AG08395 (cell line): ENCODE measurements around the gene VEGFA.
A peak's percentile ranks its signal among the peaks of the same experiment; 100 is the strongest.
"Not testable (repeated sequence)": the region's sequence is repeated elsewhere in the genome, so short reads cannot be mapped to it uniquely, and the experiment has no call there.

Experiments used
- DNase-seq: peaks from one replicate; pipeline ENCODE4 v3.0.0; 2012; ENCODE audit warnings: mixed read lengths, low spot score

VEGFA gene

DNA sequence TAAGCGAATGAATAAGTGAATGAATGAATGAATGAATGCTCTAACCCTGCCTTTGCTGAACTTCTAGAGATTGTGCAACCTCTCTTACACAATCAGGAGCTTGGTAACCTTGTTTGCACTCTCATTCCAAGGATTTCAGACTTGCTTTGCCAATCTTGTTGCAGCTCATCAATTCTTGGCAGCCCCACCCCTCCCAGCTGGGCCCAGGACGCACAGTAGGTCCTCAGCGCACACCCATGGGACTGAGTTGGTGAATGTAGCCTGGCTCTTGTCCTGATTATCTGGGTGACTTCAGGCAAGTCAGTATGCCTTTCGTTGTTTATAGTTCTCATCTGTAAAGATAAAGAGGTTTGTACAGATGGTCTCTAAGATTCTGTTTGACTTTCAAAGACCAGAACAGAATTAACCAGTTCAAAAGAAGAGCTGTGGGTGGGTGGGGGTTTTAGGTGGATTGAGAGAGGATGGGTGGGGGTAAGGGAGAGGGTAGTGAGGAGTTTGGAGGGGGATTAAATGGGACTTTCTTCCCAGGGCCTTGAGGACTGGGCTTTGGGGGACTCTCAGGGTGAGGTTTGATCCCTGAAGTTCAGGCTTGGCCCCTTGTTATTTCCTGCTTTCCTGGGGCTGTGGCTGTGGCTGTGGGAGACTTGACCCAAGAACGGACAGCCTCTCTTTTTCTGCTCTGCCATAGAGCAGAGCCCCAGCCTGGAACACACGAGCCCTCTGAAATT lies 33.2 kb downstream of the VEGFA start:
- no peak for DNase-seq

DNA sequence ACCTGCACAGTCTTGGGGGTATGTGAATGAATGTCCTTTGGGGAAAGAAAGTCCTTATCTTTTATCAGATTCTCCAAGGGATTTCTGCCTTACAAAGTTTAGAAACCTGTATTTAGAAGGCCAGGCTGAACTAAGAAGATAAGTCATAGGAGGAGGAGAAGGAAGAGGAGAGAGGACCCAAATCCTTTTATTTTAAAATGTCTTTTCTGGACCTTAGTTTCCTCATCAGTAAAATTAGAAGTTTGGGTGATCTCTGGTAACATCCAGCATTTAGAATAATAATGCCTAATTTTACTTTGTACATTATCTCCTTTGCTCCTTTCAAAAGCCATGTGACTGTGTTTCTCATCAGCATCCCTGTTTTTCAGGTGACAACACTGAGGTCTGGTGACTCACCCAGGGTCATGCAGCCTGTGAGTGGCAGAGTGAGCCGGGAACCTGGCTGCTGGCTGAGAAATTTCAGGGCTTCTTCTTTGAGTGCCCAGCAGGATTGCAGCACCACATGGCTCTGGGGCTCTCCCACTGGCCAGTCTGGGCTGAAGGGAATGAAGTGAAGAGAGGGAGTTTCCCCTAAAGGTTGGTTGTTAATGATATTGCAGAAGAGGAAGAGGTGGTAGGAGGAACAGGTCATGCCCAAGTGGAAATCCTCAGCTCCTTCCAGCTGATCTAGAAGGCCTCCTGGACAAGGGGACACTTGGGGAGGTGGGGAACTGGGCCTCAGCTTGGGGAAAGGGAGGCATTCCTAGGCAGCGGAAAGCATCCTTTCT lies 34.0 kb downstream of the VEGFA start:
- DNase-seq = no peak

DNA sequence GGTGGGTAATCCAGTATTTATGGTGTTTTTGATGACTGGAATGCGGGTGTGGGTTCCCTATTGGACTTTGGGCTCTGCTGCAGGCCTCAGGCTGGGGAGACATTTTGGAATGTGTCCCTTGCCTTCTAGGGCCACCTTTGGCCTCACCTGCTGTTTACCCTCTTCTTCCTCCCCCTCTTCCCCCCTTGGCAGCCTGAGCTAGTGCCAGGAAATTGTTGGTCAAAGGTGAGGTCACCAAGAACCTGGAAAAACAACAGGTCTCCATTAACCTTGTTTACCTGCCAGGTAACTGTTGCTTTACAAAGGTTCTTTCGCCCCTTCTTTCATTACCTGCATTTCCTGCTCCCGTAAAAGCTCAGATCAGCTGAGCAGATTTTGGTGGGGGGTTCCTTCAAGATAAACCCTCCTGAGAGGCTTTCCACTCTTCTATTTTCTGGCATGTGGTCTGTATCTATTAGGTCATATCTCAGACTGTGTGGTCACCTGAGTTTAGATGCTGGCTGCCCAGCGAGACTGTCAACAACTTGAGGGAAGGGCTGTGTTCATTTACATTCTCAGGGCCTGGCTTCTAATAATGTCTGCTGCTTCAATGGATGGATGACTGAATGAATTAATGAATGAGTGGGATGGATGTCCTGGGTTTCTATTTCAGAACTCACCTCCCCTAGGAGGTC lies 34.7 kb downstream of the VEGFA start:
- DNase-seq = no peak

DNA sequence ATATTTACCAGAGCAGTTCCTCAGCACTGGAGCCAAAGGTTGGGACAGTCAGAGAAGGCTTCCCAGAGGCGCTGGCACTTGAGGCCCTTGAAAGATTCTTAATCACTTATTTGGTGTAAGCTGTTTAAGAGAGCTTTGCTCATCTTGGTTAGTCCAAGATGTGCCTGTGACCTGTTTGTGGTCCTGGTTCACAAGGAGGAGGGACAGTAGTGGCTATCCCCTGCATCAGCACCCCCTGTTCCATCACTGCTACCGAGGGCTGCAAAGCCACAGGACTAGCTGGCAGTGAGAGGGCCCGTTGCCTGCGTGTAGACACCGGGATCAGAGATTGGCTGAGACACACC lies 35.7 kb downstream of the VEGFA start:
- DNase-seq = no peak

DNA sequence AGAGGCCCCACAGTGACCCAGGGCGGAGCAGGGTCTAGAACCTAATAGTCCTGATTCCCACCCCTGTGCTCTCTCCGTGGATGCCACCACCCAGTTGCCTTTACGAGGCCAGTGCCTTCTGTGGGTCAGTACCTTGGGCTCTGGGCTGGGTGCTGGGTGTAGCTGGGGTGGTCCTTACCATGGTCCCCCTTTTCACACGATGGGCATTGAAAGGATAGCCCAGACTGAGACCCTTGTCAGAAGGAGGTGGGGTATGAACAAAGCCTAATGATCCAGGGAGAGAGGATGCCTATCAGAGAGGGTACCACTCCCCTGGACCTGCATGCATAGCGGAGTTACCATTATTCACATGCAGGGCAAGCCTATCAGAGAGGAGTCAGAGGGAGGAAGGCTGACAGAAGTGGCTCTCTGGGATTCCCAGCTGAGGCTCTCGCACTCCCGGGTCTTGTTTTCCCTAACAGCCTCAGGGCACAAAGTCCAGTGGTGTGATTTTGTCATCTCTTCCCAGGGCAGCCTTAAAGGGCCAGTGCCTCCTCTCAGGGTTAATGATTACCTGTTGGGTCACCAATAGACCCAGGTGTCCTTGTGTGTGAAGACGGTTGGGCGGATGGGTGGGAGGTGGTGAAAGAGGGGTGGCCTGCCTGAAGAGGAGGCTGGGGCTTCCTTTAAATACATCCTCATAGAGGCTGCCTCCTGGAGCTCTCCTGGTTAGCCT lies 36.2 kb downstream of the VEGFA start:
- DNase-seq = no peak

DNA sequence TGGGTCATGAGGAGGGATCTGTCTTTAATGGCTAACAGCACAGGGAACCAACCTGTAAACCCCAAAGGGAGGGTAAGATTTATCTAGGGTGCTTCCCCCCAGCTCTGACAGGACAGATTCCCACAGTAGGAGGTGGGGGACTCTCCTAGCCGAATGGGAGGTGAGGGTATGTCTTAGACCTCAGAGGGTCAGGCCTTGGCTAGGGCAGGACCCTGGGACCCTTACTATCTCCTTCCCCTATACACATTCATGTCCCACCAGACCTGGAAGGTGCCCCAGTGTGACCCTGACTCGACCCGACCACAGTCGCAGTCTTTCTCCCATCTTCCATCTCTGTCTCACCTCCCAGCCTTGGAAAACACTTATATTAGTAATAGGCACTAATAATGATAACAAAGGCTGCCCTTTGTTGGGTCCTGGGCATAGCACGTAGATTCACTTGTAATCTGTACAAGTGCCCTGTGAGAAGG lies 36.8 kb downstream of the VEGFA start:
- DNase-seq = no peak

DNA sequence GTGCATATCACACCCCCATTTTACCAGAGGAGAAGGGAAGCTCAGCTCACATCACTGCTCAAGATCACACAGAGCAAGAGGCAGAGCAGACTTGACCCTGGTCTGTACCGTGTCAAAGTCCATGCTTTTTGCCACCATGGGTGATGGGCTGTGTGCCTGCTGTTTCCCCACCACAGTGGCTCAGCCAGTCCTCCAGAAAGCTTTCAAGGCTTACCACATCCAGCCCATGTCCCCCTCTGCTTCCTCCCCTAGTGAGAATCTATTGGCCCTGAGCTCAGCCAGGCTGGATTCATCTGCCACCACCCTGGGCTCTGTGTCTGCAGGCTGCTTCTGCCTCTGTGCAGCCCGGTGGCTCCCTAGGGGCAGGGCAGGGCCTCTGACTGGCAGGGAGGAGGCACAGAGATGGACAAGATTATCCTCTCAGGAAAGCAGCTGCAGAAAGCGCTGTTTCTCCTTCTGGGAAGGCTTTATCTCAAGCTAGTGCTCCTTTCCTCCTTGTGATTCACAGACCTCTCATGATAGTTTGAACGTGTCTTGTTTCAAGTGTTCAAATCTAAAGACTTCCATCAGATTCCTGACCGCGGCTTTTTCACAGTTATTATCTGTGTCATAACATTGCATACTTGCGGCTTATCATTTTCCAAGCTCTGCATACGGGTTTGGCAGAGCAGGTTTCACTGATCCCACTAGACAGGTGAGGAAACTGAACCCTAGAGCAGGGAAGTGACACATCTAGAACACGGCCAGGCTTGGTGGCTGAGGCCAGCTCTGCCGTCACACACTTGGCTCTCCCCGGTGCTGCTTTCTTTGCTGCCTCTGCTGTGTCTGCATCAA lies 37.4 kb downstream of the VEGFA start:
- DNase-seq = no peak

DNA sequence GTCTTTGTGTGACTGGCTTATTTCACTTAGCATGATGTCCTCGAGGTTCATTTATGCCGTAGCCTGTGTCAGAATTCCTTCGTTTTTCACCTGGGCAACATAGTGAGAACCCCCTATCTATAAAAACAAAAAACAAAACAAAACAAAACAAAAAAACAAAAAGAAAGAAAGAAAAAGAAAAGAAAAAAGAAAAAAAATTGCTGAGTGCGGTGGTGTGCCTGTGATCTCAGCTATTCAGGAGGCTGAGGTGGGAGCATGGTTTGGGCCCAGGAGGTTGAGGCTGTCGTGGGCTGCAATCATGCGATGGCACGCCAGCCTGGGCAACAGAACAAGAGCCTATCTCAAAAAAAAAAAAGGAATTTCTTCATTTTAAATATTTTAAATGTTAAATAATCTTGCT lies 38.4 kb downstream of the VEGFA start:
- no peak for DNase-seq

DNA sequence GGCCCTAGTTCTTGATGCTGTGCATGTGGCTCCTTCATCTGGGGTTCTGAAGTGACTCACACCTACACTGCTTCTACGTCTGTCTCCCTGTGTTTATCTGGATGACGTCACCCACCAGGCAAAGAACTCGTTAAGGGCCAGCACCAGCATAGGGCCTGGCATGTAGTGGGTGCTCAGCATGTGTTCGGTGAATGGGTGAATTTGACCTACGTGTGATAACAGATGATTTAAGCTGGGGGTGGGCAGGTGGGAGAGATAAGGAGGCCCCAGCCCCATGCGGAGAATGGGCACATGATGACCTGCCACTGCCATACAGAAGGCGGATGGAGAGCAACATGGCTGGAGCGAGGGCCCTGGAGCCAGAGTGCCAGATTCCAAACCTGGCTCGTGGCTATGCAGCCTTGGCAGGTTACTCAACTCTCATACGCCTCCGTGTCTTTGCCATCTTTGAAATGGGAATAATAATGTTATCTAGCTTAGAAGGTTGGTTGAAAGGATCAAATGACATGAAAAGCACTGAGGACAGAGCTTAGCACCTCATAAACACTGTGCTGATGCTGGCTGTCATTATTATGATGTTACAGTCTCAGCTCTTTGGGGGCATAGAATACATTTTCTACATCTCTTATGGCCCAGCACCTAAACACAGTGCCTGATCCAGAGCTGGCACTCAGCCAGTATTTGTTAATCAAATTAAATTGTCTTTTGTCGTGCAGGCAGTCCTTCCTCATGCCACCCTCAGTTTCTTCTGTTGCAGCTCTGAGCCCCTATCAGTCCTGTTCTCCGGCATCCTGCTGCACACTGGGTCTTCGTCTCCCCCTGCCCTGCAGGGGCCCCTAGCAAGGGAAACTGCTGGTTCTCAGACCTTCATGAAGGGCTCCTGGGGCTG lies 39.6 kb downstream of the VEGFA start:
- no peak for DNase-seq

DNA sequence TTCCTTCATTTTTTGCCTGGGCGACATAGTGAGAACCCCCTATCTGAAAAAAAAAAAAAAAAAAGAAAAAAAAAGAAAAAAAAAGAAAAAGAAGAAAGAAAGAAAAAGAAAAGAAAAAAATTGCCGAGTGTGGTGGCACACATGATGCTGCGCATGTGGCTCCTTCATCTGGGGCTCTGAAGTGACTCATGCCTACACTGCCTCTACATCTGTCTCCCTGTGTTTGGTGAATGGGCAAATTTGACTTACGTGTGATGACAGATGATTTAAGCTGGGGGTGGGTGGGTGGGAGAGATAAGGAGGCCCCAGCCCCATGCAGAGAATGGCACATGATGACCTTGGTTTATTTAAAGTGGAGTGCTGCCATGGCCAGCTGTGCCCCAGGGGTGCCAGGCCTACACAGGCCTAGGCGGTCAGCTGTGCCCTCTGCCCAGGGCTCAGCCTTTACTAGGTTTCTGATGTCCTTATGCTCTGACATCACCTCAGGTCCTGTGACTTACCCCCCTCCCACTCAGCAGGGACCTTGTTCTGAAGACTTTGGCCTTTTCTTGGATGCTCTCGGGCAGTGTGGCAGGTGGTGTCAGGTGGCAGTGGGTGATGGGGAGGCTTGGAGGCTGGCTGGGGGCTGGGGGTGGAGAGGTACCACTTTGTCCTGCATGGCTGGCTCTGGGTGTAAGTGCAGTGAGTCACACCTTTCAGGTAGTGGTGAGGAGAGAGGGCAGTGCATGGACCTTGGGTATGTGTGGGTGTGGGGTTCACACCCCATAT lies 41.1 kb downstream of the VEGFA start:
- no peak for DNase-seq

DNA sequence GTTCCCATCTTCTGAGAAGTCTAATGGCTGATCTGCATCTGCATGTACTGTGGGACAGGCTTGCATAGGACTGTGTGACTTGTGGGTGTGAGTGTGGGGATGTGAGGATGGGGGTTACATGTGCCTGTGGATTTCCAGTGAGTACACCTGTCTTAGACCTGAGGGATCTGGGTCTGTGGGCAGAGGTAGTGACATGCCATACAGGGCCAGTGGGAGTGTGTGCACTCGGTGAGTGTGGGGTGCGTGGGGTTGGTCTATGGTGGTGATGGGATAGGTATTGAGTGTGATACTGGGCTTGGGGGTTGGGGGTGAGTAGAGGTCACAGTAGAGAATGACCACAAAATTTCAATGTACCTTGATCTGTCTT lies 41.7 kb downstream of the VEGFA start:
- no peak for DNase-seq

DNA sequence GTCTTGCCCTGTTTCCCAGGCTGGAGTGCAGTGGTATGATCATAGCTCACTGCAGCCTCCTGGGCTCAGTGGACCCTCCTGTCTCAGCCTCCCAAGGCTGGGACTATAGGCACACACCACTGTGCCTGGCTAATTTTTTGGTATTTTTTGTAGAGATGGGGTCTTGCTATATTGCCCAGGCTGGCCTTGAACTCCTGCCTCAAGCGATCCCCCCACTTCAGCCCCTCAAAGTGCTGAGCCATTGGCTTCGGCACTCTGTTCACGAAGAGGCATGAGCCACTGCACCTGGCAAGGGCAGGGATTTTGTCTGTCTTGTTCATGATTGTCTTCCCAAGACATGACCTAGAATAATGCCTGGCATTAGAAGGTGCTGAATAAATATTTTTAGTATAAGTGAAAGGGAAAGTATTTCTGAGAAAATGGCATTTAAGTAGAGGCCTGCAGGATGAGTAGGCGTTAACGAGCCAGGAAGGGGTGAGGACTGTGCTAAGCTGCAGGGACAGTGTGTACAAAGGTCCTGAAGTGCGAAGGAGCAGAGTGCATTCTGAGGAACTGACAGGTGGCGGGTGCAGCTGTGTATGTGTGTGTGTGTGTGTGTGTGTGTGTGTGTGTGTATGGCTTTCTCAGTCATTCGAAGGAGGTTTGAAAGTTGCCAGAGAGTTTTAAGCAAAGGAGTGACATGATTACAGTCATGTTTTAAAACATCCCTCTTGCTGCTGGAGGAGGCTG lies 43.0 kb downstream of the VEGFA start:
- DNase-seq = no peak

DNA sequence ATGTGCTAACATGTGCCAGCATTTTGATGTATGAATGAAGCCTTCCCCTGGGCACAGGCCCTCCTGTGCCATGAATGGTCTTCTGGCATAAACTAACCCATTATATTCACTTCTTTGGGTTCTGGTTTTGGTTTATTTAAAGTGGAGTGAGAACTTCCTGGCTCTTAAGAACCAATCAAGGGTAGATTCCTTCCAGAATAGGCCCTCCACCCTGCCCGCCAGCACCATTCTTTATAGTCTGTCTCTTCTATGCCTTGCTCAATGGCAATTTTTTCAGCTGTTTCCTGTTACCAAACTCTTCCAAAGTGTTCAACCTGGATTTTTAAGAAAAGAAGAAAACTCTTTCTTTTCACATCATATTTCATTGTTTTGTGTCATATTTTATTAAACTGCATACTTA lies 44.1 kb downstream of the VEGFA start:
- no peak for DNase-seq

DNA sequence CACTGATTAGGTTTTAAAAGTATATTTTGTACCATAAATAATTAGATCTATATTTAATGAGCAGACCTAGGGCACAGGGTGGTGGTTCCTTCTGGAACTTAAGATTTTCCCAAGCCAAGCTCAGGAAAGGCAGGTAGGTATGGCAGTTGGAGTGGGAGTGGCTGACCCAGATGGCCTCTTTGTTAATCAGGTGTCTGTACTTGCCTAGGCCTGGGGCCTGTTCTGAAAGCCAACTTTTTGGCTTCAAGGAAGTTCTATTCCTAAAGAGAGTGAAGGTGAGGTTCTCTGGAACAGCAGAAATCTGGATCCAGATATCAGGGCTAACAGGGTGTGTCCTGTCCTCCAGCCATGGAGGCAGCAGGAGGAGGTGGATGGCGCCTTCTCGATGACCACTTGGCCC lies 44.9 kb downstream of the VEGFA start:
- DNase-seq = no peak

DNA sequence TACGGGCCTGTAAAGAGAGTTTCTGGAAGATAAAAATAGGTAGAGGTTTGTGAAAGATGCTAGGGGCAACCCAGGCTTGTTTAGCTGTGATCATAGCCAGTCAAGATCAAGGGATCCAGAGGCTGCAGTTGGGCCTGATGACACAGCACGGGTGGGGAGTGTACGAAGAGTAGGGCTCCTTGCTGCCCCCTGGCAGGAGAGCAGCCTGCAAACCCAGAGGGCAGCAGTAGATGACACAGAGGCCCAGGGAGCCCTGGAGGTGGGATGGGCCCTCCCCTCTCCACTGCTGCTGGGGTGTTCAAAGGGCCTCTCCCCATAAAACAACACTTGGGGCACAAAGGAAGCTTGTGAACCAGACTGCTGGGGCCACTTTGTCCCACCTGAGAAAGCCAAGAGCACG lies 47.2 kb downstream of the VEGFA start:
- DNase-seq = peak; percentile 49

DNA sequence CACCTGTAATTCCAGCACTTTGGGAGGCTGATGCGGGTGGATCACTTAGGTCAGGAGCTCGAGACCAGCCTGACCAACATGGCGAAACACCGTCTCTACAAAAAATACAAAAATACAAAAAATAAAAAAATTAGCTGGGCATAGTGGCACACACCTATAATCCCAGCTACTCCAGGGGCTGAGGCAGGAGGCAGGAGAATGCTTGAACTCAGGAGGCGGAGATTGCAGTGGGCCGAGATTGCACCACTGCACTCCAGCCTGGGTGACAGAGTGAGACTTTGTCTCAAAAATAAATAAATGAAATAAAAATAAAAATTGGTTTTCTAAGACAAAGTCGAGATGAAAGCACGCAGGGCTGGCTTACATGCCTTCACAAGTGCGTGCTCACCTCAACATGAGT lies 49.0 kb downstream of the VEGFA start:
- DNase-seq = not testable (repeated sequence)

DNA sequence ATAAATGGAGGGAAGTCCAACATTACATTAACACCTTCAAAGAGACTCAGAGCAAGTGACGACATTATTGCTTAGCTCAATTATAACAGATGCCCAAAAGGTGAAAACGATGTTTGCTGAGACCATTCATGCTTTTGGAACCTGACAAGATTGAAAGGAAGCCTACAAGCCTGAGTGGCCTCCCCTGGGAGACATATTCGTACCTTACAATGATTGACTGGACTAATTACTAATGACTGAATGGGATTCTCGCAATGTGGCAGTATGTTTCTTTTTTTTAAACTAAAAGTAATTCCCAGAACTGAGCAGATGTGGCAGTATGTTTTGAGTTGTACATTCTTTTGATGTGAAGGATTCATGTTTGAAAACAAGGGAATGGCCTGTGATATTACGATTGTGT lies 49.9 kb downstream of the VEGFA start:
- DNase-seq = no peak

DNA sequence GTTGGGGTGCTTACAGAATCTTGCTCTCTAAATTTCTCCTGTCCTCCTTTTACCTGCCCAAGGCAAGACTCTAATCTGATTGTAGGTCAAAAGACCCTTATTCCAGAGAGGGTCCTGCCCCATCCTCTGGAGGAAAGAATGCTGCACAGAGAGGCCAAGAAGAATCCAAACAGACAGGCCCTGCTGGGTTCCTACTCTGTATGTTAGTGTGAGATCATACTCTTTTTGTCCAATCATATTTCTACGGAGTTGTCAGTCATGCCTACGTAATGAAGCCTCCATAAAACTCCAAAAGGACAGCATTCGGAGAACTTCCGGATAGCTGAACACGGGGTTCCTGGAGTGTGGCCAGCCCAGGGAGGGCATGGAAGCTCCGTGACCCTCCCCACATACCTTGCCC lies 50.5 kb downstream of the VEGFA start:
- no peak for DNase-seq
